ENCODE measurements around the gene PPP1R12A.

PPP1R12A gene

DNA sequence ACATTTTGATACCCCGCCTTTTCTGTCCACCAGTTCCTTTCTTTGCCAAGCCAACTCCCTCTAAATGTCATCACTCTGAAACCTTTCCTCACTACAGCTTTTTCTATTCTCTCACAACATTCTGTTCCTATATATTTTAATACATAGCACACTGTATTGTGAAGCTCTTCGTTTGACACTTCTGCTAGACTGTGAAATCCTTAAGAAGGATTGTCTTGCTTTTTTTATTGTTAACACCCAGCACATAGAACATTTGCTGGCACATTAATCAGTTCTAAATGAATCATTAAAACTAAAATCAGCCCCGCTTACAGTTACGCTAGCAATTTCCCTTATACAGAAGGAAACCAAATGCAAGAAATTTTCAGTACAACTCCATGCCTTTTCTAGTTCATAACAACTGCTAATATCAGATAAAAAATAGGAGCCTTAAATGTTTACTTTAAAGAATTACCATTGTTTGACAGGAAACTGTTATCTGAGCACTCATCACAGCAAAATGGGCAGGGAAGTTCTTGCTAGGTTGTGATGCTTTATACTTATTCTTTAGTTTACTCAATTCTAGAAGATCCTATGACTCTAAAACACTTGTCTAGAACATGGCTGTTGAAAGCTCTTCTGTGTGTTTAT is 93.5 kb downstream of the PPP1R12A start:
- no peak overlapping the region for H3K27ac ChIP-seq
- TF ChIP-seq ZFX (IDR thresholded peaks at IDR 0.05) = no peak
- TF ChIP-seq, protein P1, sequence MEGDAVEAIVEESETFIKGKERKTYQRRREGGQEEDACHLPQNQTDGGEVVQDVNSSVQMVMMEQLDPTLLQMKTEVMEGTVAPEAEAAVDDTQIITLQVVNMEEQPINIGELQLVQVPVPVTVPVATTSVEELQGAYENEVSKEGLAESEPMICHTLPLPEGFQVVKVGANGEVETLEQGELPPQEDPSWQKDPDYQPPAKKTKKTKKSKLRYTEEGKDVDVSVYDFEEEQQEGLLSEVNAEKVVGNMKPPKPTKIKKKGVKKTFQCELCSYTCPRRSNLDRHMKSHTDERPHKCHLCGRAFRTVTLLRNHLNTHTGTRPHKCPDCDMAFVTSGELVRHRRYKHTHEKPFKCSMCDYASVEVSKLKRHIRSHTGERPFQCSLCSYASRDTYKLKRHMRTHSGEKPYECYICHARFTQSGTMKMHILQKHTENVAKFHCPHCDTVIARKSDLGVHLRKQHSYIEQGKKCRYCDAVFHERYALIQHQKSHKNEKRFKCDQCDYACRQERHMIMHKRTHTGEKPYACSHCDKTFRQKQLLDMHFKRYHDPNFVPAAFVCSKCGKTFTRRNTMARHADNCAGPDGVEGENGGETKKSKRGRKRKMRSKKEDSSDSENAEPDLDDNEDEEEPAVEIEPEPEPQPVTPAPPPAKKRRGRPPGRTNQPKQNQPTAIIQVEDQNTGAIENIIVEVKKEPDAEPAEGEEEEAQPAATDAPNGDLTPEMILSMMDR (conservative IDR thresholded peaks at IDR 0.05) = no peak

GRCh38 chr12:79838359-79838758 is 96.5 kb downstream of the PPP1R12A start:
- no peak for TF ChIP-seq ZFX (IDR thresholded peaks at IDR 0.05)
- TF ChIP-seq, protein P1 (conservative IDR thresholded peaks at IDR 0.05) = no peak

DNA sequence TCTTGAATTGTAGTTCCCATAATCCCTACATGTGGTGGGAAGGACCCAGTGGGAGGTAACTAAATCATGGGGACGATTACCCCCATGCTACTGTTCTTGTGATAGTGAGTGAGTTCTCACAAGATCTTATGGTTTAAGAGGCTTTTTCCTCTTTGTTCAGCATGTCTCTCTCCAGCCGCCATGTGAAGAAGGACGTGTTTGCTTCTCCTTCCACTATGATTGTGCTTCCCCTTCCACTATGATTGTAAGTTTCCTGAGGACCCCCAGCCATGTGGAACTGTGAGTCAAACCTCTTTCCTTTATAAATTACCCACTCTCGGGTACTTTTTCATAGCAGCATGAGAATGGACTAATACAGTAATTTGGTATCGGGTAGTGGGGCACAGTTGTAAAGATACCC is 97.3 kb downstream of the PPP1R12A start:
- TF ChIP-seq ZFX (IDR thresholded peaks at IDR 0.05) = no peak
- TF ChIP-seq, protein P1 (conservative IDR thresholded peaks at IDR 0.05) = no peak
- H3K27ac ChIP-seq = no peak overlapping the region

More at GRCh38 chr12:79838359-79838758, 96.5 kb downstream of the PPP1R12A start:
- H3K27ac ChIP-seq = no peak overlapping the region

- TF ChIP-seq ZFX (IDR thresholded peaks at IDR 0.05) = no peak
- TF ChIP-seq, protein P1 (conservative IDR thresholded peaks at IDR 0.05) = no peak
- H3K27ac ChIP-seq = no peak overlapping the region
Measured at GRCh38 chr12:79835377-79835843, 99.5 kb downstream of the PPP1R12A start.

- no peak overlapping the region for H3K27ac ChIP-seq
- TF ChIP-seq, protein P1 (conservative IDR thresholded peaks at IDR 0.05) = no peak
- no peak for TF ChIP-seq ZFX (IDR thresholded peaks at IDR 0.05)
Measured at GRCh38 chr12:79834712-79835376, 100.1 kb downstream of the PPP1R12A start.

- TF ChIP-seq ZFX (IDR thresholded peaks at IDR 0.05) = no peak
- TF ChIP-seq, protein P1 (conservative IDR thresholded peaks at IDR 0.05) = no peak
Measured at GRCh38 chr12:79830440-79830839, 104.5 kb downstream of the PPP1R12A start.

DNA sequence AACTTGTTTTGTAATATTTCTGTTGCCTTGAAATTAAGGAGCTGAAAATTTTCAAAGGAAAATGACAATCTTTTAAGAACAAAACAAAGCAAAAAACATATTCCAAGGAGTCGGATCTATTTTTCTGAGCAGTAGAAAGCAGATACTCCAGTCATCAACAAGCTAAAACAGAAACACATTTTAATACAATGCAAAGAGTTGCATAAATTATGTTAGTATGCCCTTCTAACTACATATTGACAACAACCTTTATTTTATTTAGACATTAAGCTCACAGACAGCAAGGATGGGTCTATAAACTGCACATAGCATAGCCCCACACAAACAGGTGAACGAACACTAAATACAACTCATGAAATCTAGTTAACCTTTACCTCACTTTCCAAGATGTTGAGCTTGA is 106.0 kb downstream of the PPP1R12A start:
- no peak overlapping the region for H3K27ac ChIP-seq
- TF ChIP-seq ZFX (IDR thresholded peaks at IDR 0.05) = no peak
- TF ChIP-seq, protein P1 (conservative IDR thresholded peaks at IDR 0.05) = no peak

More at GRCh38 chr12:79830440-79830839, 104.5 kb downstream of the PPP1R12A start:
- H3K27ac ChIP-seq = no peak overlapping the region

All from C4-2B (cell line).